ENCODE data around the gene TMEM120B.

DNA sequence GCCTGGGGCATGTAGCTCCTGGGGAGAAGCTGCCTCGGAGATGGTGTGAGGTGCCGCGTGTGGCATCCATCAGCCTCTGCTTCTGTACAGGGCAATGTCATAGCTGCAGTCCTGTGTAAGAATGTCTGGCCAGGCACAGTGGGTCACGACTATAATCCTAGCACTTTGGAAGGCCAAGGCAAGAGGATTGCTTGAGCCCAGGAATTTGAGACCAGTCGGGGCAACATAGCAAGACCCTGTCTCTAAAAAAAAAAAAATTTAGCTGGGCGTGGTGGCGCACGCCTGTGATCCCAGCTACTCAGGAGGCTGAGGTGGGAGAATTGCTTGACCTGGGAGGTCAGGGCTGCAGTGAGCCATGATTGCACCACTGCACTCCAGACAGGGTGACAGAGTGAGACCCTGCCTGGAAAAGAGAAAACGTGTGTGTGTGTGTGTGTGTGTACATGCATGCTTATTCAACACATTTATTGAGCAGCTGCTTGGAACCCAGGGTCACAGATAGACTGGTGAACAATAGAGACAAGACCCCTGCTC is 56.8 kb downstream of the TMEM120B start:
- TF ChIP-seq POLR2A (IDR thresholded peaks at IDR 0.05) (no peak), POLR2AphosphoS5 (IDR thresholded peaks at IDR 0.05; ENCODE audit: insufficient read depth in 1 of 2, low read depth in 1 of 2) (no peak)
- TF ChIP-seq, protein P1, sequence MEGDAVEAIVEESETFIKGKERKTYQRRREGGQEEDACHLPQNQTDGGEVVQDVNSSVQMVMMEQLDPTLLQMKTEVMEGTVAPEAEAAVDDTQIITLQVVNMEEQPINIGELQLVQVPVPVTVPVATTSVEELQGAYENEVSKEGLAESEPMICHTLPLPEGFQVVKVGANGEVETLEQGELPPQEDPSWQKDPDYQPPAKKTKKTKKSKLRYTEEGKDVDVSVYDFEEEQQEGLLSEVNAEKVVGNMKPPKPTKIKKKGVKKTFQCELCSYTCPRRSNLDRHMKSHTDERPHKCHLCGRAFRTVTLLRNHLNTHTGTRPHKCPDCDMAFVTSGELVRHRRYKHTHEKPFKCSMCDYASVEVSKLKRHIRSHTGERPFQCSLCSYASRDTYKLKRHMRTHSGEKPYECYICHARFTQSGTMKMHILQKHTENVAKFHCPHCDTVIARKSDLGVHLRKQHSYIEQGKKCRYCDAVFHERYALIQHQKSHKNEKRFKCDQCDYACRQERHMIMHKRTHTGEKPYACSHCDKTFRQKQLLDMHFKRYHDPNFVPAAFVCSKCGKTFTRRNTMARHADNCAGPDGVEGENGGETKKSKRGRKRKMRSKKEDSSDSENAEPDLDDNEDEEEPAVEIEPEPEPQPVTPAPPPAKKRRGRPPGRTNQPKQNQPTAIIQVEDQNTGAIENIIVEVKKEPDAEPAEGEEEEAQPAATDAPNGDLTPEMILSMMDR (IDR thresholded peaks at IDR 0.05) = no peak
